ENCODE data around the gene WDR37.
"Not testable (repeated sequence)": the region's sequence is repeated elsewhere in the genome, so short reads cannot be mapped to it uniquely, and the experiment has no call there.

Gene WDR37, protein sequence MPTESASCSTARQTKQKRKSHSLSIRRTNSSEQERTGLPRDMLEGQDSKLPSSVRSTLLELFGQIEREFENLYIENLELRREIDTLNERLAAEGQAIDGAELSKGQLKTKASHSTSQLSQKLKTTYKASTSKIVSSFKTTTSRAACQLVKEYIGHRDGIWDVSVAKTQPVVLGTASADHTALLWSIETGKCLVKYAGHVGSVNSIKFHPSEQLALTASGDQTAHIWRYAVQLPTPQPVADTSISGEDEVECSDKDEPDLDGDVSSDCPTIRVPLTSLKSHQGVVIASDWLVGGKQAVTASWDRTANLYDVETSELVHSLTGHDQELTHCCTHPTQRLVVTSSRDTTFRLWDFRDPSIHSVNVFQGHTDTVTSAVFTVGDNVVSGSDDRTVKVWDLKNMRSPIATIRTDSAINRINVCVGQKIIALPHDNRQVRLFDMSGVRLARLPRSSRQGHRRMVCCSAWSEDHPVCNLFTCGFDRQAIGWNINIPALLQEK

DNA sequence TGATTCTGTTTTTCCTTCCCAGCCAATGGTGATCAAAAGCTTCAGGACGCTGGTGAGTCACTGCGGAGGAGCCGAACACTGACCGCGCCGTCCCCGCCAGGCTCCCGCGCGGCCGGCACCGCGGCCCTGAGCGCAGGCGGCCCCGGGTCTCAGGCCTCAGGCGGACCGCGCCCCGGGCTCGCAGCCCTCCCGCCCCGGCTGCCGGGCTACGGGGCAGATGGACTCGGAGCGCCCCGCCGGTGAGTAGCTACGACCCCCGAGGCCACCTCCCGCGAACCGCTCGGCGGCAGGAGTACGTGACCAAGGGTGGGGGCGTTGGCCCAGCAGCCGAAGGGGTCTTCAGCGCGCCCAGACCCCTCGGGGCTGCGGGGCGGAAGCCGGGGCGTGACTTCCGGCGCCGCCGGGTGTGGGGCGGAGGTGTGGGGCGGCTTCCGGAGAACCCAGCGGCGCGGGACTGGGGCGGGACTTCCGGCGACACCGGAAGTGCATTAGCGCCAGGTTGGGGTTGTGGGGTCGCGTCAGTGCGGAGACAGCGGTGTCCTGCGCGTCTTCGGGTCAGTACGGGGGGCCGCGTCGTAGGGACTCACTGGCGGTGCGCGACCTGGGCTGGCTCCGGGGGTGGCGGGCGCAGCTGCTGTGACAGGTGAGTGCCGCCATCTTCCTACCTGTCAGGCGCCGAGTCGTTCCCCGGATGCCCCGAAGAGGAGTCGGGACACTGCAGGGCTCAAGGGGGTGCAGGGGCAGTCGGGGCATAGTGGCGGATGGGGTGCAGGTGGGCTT is at the start of gene WDR37:
Gene WDR37, plus strand, starts transcription at position 60 of the 780 bp plus-strand sequence. CDS start 15,771 bp downstream, outside the sequence.
- DNase-seq = no peak

DNA sequence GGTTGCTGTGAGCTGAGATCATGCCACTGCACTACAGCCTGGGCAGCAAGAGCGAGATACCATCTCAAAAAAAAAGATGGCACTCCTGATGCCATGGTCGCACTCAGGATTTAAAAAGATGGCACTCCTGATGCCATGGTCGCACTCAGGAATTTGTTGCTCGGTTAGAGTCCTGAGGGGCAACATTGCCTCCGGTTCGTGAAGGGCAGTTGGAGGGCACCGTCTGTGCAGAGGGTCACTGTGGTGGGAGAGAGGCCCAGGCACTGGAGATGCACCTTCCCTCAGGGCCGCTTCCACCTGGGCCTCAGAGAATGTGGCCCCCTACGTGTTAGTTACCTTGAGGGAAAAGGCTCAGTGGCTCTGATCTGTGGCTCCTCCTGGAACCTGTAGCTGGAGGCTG is 49.6 kb upstream of the WDR37 start:
- DNase-seq = no peak

DNA sequence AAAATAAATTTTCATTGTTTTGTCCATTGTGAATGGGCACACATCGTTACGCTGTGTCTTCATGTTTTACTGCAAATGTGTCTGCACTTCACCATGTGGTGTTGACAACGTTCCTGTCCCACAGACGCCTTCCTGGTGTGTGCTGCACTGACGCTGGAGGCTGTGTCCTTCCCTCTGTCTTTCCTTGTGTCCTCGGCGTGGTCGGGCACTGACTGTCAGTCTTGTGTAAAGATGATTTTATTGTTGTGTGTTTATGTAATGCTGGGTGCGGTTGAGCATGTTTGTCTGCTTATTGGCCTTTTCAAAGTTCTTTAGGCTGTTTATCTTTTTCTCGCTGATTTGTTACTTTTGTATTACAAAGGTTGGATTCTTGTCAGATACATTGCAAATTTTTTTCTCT is 48.6 kb upstream of the WDR37 start:
- no peak for DNase-seq

DNA sequence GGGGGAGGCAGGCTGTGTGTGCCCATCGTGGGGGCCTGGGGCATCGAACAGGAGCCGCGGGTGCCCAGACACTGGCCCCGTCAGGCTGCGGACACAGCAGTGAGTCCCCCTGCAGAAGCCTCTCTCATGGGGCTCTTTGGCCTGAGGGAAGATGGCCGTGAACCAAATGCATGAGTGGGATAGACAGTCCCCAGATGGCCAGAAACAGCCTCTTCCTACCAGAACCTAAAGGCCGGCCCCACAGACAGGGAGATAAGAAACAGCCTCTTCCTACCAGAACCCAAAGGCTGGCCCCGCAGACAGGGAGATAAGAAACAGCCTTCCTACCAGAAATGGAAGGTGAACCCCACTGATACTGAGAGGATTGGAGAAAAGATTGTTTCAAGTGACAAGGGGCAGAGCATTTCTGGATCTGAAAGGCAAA is 47.1 kb upstream of the WDR37 start:
- DNase-seq = no peak

DNA sequence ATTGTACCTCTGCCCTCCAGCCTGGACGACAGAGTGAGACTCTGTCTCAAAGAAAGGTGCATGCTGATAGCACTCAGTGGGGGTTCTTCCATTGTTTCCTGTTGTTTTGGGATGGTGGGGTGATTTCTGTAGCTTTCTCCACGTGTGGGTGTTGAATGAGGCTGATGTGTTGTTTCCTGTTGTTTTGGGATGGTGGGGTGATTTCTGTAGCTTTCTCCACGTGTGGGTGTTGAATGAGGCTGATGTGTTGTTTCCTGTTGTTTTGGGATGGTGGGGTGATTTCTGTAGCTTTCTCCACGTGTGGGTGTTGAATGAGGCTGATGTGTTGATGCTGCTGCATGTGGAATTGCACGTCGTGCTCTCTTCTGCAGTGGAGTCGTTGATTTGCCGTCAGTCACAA is 46.2 kb upstream of the WDR37 start:
- DNase-seq = not testable (repeated sequence)

DNA sequence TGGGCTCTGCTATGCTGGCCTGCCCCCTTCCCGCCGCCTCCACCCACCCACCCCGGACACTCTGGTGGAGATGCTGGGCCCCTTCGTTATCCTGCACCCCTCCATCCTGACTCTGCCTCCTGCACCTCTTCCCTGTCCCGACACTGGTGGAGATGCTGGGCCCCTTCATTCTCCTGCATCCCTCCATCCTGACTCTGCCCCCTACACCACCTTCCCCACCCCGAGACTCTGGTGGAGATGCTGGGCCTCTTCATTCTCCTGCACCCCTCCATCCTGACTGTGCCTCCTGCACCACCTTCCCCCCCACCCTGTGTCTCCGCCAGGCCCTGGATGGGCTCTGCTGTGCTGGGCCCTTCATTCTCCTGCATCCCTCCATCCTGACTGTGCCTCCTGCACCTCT is 45.5 kb upstream of the WDR37 start:
- DNase-seq = no peak

DNA sequence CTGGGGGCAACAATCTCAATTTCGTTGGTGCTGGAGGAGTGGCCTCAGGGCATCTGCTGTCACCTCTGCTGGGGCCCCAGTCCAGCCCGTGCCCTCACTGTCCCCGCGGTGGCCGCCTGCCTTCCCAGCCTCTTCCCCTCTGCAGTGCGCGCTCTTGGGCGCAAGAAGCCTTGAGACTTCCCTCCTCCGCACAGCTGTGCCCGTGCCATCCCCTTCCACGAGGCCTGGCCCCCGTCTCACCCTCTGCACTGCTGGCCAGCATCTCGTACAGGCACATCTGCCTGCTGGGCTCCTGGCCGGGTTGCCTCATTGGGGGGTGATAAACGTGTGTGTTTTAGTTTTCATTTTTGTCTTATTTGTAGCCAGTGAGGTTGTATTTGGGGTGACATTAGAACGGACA is 44.5 kb upstream of the WDR37 start:
- DNase-seq = no peak

DNA sequence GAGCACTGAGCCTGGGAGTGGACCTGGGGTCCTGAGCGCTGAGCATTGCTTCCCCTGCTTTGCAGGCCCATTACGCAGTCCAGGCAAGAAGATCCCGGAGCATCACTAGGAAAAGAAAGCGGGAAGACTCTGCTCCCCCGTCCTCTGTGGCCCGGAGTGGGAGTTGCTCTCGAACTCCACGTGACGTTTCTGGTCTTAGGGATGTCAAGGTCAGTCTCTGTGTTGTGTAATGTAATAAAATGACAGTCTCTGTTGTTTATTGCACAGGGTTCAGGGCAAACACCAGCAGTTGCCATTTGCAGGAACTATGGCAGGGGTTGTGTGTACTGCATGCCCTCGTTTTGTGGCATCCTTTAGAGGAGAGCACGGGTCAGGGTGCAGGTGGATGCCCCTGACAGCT is 40.5 kb upstream of the WDR37 start:
- no peak for DNase-seq

DNA sequence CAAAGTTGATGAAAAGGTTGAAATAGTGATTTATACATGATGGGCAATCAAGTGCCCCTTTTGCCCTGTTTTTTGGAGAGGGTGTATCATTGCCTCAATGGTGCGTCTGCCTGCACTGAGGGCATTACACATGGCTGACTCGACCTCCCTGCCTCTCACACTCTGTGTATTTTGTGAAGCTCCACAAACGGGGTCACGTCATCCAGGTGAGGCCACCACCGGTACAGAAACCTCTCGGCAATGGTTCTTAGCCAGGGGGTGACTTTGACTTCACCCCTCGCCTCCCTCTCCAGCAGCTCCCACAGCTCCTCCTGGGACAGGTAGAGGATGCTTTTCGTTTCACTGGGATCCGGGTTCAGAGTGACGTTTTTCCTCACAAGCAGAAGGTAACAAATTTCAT is 36.8 kb upstream of the WDR37 start:
- no peak for DNase-seq

DNA sequence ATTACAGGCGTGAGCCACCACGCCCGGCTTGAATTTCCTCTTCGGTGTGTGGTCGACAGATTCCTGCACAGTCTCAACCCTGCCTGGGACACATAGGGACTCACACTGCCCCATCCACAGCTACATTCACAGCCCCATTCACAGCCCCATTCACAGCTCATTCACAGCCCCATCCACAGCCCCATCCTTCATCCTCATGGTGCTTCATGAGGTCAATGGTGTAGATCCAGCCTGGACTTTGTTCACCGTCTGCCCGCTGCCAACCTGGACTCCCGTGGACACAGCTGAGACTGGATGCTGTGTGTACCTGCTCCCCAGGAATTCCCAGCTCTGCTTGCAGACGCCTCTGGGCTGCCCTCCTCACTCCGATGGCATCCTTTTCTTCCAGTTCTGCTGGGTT is 35.7 kb upstream of the WDR37 start:
- DNase-seq = no peak

DNA sequence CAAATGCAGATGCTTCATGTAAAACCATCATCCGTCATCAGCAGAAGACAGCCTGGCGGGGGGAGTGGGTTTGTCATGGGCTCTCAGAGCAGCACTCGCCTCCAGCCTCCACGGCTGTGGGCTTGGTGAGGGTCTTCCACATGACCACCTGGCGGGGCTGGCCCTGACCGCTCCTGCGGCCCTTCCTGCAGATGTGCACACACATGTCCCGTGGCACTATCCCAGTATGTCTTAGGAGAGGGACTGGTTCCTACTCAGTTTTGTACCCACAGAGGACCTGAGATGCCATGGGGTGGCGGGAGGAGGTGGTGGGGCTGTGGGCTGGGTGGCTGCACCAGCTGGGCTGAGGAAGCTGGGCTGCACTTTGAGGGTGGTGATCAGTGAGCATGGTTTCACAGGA is 35.2 kb upstream of the WDR37 start:
- DNase-seq = no peak

DNA sequence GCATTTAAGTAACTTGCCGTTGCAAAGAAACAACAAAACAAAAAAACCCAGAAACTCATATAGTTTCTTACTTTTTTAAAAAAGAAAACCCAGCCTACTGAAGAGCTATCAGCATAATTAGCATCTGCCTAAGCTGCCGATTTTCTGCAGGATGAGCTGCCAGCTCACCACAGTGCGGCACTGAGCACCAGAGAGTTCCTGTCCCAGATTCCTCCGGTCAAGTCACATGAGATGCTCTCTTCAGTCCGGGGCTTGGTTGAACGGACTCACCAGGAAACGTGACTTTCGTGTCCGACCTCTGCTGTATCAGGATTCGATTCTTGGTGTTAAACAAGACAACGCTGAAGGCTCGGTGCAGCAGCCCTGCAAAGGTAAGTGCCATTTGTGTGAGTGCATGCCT is 33.8 kb upstream of the WDR37 start:
- no peak for DNase-seq

DNA sequence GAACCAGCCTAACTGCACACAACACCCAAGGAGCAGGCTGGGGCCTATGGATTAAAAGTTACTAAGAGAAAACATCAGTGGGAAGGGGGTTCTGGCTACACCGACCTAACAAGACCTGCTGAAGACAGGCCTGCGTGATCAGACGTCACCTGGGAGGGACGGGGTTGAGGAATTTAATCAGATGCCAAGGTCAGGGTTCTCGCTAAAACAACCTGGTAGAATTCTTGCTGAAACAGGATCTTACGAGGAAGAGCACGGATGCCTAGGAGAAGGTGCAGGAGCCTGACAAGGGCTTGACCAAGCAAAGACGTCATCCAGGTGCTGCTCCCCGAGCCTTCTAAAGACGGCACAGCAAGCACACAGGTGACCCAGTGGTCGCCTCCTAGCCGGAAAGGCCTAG is 32.1 kb upstream of the WDR37 start:
- DNase-seq = no peak

DNA sequence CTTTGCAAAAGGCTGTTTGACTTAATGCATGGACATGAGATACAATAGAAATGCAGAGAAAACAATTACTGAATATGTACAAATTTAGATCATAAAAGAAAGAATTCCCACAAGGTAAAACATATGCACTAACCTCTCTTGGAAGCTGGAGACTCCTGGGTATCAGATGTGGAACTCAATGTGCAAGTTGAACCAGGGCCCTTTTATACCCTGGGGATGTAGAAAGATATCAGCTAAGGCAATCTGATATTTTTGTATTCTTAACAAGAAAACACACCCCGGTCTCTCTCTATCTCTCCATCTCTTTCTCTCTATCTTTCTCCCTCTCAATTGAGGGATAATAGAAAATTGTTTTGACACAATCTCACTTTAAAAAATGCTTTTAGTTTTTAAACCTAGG is 30.5 kb upstream of the WDR37 start, which contains the start of gene IDI2:
Gene IDI2, minus strand, starts transcription at position 177 of the 400 bp plus-strand sequence. CDS start 1,136 bp downstream, outside the sequence.
- DNase-seq = no peak

DNA sequence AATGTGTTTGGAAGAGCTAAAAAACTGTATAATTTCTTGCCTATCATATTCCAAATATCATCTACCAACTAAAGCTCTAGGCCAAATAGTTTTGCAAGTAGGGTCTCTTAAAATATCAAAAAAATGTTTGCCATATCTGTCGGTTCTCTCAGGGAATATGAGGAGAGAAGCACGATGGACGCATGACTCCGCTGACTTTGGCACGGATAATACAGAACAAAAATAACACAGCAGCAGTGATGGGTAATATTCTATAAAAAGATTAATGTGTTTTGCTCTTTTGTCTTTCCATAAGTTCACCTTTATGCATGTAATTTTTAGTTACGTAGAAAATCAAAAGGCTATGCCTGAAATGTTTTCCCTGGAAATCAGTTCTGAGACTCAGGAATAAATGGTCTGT is 29.6 kb upstream of the WDR37 start:
- DNase-seq = no peak

DNA sequence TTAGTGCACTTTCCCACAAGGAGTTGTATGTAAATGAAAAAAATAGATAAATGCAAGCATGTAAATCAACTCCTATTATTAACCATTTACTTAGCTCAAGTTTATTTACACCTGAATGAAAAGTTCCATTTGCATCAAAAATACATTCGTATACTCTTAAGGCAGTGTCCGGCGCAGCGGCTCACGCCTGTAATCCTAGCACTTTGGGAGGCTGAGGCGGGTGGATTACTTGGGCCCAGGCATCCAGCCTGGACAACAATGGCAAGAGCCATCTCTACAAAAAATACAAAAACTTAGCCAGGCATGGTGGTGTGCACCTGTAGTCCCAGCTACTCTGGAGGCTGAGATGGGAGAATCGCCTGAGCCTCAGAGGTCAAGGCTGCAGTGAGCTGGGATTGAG is 26.3 kb upstream of the WDR37 start:
- no peak for DNase-seq

DNA sequence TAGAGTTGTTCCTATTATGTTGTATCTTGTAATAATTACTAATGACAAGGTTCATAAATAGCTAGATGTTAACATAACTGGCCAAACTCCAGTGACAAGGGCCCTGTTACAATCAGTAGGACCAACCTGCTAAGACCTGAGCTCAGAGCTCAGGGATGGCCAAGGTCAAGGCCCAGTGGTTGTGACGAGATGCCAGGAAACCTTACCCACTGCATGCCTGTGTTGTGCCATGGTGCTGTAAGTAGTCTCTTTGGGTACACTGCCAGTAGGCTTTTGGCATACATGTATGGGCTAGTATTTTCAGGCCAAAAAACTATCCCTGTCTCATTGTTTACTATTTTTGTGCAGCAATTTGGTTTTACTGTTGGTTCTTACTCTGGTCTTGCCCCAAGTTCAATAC is 22.6 kb upstream of the WDR37 start:
- no peak for DNase-seq

DNA sequence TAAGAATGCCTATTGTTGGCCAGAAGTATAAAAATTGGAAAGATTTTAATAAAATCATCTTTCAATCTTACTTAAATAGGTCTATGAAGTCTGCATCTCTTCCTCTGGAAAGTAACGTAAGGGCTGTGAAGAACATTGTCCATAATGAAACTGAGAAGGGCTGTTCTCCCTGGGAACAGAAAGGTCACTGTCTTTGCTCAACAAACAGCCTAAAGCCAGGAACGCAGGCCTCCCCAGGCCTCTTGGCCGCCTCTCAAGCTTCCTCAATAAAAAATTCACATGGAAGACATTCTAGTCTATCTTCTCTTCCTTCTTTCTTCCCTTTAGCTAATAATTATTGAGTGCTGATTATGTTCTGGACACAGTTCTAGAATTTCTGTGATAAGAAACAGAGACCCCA is 21.4 kb upstream of the WDR37 start:
- DNase-seq = no peak

DNA sequence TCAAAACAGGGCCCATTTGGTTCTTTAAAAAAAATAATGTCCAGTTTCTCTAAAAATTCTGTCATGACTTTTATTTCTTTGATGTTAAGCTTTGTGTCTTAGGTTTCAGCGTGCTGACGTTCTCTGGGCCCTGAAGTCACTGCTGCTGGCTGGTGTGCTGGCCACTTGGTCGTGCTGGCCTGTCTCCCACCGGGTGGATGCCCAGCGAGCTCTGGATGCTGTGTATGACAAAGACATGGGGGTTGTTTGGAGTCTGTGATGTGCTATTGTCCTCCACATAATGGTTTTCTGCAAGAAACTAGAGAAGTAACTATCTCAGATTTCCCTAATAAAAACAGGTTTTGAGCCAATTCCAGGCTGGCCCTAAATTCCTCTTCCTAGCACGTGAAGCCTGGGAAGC is 21.0 kb upstream of the WDR37 start:
- DNase-seq = no peak

DNA sequence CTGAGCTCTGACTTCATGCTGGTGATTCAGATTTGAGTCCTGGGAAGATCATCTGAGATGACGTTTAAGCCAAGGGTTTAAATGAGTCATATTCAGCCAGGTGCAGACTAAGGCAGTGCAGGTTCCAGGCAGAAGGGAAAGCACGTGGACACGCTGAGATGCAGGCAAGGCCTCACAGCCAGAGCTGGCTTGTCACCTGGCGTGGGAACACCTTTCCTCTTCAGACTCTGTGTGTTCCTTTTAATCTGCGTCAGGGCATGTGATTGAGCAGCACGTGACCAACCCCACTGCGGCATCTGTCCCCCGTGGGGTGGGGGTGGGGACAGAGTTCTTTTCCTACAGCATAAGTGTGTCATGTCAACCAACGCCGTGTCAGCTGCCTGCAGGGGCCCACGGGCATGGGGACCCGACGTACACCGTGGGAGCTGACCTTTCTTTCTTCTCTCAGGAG is 19.8 kb upstream of the WDR37 start:
- DNase-seq = no peak

DNA sequence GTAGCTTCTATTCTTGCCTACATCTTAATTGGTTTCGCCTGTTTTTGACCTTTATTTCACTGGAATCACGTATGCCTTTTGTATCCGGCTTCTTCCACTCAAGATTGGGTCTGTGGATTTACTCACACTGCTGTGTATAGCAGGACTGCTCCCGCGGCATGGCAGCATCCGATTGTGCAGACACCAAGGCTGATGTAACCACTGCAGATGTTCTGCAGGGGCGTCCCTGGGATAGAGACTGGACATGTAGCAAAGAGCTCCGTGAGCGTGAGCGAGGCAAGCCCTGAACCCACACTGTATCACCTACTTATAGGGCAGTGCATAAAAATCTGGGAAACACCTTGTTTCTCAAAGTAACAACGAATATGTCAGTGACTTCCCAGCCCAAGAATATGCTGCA is 19.1 kb upstream of the WDR37 start:
- no peak for DNase-seq

DNA sequence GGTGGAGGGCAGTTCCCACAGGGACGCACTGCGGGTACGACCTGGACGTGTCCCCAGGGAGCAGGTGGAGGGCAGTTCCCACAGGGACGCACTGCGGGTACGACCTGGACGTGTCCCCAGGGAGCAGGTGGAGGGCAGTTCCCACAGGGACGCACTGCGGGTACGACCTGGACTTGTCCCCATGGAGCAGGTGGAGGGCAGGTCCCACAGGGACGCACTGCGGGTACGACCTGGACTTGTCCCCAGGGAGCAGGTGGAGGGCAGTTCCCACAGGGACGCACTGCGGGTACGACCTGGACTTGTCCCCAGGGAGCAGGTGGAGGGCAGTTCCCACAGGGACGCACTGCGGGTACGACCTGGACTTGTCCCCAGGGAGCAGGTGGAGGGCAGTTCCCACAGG is 17.4 kb upstream of the WDR37 start:
- DNase-seq = not testable (repeated sequence)

DNA sequence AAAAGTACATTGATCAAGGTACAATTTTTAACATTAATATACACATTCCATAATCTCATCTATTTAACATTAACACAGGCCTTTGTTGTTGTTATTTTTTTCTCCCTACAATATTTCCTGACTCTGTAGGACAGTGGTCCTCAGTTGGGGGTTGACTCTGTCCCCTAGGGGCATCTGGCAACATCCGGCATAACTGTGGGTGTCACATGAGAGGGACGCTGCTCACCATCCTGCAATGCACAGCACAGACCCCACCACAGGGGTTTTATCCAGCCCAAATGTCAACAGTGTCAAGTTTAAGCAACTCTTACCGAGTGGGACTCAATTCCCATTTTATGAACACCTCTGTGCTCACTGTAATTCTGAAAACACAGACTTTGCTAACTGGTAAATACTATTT is 16.1 kb upstream of the WDR37 start:
- no peak for DNase-seq

DNA sequence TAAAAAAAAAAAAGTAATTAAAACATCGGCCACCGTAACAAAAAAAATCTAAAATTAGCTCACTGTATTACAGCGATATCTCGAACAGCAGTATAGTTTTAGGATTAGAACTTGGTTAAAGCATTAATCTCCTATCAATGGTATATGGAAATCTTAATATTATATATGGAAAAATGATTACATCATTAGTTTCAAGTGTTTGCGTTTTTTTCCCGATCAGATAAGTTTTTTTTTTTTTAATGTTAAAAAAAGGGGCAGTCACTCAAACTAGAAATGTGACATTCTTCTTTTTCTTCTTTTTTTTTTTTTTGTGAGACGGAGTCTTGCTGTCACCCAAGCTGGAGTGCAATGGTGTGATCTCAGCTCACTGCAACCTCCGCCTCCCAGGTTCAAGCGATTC is 14.7 kb upstream of the WDR37 start:
- DNase-seq = no peak

Data from NCI-H2081 treated with DMSO at 0.1 percent for 48 hours (cell line).